Neural crest cell (in vitro differentiated cells): Measurements from ENCODE around the gene AKAP9. TPM values are rescaled to one million over a fixed set of nuclear protein-coding genes. Genes with fewer than 3 reads are reported as not detected.

ENCODE experiments used
- DNase-seq: peaks from one replicate; pipeline ENCODE4 v3.0.0; 2021; ENCODE audit warnings: low read depth, mixed read lengths, low spot score
- H3K27ac Mint-ChIP-seq: one replicate; pipeline ENCODE4 v1.8.0; 2021; ENCODE audit warnings: mild to moderate bottlenecking, mixed read lengths; ENCODE audit not compliant: unreplicated experiment
- H3K27me3 Mint-ChIP-seq: 2 replicates; pipeline ENCODE4 v1.8.0; 2021; ENCODE audit warnings: low read depth, mild to moderate bottlenecking, mixed read lengths
- H3K36me3 Mint-ChIP-seq: 2 replicates; pipeline ENCODE4 v1.8.0; 2021; ENCODE audit warnings: low read depth, mild to moderate bottlenecking, mixed read lengths
- H3K4me1 Mint-ChIP-seq: 2 replicates; pipeline ENCODE4 v1.8.0; 2021; ENCODE audit warnings: mixed read lengths
- H3K4me3 Mint-ChIP-seq: one replicate; pipeline ENCODE4 v1.8.0; 2021; ENCODE audit warnings: mild to moderate bottlenecking, mixed read lengths
- H3K9me3 Mint-ChIP-seq: 2 replicates; pipeline ENCODE4 v1.8.0; 2021; ENCODE audit warnings: mixed read lengths
- total RNA-seq: library from RNA; stranded (reverse); gene quantifications from 2 replicates; pipeline ENCODE4 v1.2.1, GENCODE V29; 2021
- TF ChIP-seq, protein P1 (sequence below): fragments of 200-600 bp; sonication (generic); conservative IDR thresholded peaks from 2 replicates; pipeline ENCODE4 v1.5.0; 2021; ENCODE audit warnings: antibody characterized with exemption, mild to moderate bottlenecking

The AKAP9 gene
- total RNA-seq, 1 donor from 2014 or later, result 32.0 TPM

DNA sequence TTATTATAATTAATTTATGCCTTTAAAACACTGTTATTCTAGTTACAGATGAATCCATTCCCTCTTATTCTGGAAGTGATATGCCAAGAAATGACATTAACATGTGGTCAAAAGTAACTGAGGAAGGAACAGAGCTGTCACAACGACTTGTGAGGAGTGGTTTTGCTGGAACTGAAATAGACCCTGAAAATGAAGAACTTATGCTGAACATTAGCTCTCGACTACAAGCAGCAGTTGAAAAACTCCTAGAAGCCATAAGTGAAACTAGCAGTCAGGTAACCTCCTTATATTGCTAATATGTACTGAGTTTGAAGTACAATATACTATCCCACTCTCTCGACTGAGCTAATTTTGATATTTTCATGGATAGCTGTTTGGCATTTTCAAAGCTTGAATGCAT lies 112.0 kb downstream of the AKAP9 start:
- Mint-ChIP-seq H3K27me3 (no peaks in the 10 kb centered on the region), H3K4me1 (peaks cover 4% of the 10 kb centered on the region), H3K36me3 (peaks cover 5% of the 10 kb centered on the region), H3K9me3 (no peaks in the 10 kb centered on the region), H3K27ac (no peak overlapping the region), H3K4me3 (no peak overlapping the region)
- no peak for DNase-seq
- TF ChIP-seq, protein P1, sequence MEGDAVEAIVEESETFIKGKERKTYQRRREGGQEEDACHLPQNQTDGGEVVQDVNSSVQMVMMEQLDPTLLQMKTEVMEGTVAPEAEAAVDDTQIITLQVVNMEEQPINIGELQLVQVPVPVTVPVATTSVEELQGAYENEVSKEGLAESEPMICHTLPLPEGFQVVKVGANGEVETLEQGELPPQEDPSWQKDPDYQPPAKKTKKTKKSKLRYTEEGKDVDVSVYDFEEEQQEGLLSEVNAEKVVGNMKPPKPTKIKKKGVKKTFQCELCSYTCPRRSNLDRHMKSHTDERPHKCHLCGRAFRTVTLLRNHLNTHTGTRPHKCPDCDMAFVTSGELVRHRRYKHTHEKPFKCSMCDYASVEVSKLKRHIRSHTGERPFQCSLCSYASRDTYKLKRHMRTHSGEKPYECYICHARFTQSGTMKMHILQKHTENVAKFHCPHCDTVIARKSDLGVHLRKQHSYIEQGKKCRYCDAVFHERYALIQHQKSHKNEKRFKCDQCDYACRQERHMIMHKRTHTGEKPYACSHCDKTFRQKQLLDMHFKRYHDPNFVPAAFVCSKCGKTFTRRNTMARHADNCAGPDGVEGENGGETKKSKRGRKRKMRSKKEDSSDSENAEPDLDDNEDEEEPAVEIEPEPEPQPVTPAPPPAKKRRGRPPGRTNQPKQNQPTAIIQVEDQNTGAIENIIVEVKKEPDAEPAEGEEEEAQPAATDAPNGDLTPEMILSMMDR, result no peak

DNA sequence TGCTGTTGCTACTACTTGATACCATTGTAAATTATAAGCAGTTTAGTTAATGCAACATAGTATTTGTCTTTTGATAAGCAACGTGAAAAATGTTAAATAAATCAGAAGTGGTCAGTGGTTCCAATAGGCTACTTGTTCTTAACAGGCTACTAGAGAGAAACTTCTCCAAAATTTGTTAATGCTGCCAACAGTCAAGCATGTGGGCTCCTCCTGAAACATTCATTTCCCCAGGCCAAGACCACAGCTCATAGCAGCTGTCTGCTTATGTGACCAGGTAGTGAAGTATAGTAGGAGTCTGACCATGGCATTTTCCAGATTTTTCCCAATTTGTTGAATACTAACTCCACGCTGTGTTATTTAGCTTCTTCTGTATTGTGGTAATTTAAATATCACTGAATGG lies 112.7 kb downstream of the AKAP9 start:
- Mint-ChIP-seq H3K27ac (no peak overlapping the region), H3K9me3 (no peaks in the 10 kb centered on the region), H3K27me3 (no peaks in the 10 kb centered on the region), H3K36me3 (peaks cover 5% of the 10 kb centered on the region), H3K4me3 (no peak overlapping the region), H3K4me1 (peaks cover 10% of the 10 kb centered on the region)
- TF ChIP-seq, protein P1, result no peak
- no peak for DNase-seq

DNA sequence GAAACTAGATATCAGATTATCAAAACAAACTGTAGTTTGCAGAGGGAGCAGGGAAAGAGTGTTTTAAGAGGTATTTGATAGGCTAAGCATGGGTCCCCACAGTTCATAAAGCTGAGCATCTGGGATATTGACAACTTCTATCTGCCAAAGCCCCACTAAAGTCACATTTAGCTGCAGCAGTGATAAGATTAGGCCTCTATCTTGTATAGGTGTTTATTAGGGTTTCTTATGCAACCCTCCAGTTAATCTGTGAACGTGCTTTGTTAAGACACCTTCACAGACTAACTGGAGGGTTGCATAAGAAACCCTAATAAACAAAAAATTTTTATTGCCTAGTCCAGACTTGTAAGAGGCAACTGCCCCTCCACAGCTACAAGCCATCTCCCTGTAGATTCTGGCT lies 115.6 kb downstream of the AKAP9 start:
- no peak for DNase-seq
- TF ChIP-seq, protein P1, result no peak
- no peaks in the 10 kb centered on the region for H3K36me3 Mint-ChIP-seq
- peaks cover 10% of the 10 kb centered on the region for H3K4me1 Mint-ChIP-seq
- no peaks in the 10 kb centered on the region for H3K27me3 Mint-ChIP-seq
- H3K9me3 Mint-ChIP-seq, result no peaks in the 10 kb centered on the region
- H3K4me3 Mint-ChIP-seq, result no peak overlapping the region
- no peak overlapping the region for H3K27ac Mint-ChIP-seq

DNA sequence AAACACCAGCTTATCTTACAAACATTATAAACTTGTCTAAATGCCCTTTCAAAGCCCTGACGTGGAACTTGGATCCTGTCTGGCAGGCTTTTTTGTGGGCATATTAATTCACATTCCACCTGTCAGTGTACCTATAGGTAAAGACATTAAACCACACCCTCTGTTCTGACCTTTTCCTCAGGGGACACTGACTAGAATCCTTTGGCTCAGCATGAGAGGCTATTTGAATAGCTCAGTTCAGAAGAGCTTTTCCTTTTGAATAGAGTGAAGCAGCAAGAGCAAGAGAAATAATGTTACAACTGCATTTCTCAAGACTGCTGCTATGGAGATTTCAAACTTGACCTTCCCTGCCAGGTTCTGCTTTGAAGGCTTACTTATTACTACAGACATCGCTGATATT lies 116.7 kb downstream of the AKAP9 start:
- Mint-ChIP-seq H3K27ac (no peak overlapping the region), H3K4me1 (peaks cover 10% of the 10 kb centered on the region), H3K4me3 (no peak overlapping the region), H3K9me3 (no peaks in the 10 kb centered on the region), H3K36me3 (no peaks in the 10 kb centered on the region), H3K27me3 (no peaks in the 10 kb centered on the region)
- TF ChIP-seq, protein P1, result no peak
- DNase-seq, result no peak

DNA sequence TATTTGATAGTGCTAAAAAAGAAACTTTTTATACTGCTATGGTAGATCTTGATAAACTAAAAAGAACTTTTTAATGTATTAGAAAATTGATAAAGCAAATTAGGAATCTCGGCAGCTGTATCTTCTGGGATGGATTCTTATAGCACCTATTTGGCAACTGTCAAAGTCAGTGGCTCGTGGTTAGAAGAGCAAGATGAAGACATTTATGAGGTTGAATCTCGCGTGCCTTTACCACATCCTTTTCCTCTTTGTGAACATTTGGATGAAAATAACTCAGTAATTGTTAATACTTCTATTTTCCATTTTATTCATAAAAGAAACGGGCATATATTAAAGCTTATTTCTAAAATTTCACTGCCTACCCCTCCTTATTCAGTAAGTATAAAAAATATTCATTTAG lies 117.4 kb downstream of the AKAP9 start:
- no peak overlapping the region for H3K27ac Mint-ChIP-seq
- H3K4me3 Mint-ChIP-seq, result no peak overlapping the region
- no peaks in the 10 kb centered on the region for H3K36me3 Mint-ChIP-seq
- no peaks in the 10 kb centered on the region for H3K9me3 Mint-ChIP-seq
- no peak for DNase-seq
- no peaks in the 10 kb centered on the region for H3K27me3 Mint-ChIP-seq
- H3K4me1 Mint-ChIP-seq, result peaks cover 10% of the 10 kb centered on the region
- TF ChIP-seq, protein P1, result no peak

DNA sequence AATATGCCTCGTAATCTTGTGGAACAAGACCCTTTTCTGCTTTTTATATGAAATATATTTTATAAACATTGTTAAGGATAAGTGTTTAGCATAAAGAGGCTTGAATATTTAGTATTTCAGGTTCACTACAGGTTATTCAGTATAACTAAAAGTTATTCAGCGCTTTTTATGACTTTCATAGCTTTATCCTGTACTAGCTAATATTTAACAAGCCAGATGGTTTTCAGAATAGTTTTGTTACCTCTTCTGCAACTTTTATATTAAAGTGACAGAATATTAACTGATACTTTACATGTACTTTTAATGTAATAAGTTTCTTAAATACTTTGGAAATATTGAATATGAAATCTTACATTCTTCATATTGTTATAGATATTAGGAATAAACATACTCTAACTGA lies 118.2 kb downstream of the AKAP9 start:
- no peaks in the 10 kb centered on the region for H3K36me3 Mint-ChIP-seq
- H3K27ac Mint-ChIP-seq, result no peak overlapping the region
- DNase-seq, result no peak
- TF ChIP-seq, protein P1, result no peak
- peaks cover 10% of the 10 kb centered on the region for H3K4me1 Mint-ChIP-seq
- no peaks in the 10 kb centered on the region for H3K9me3 Mint-ChIP-seq
- H3K4me3 Mint-ChIP-seq, result no peak overlapping the region
- no peaks in the 10 kb centered on the region for H3K27me3 Mint-ChIP-seq
